HG03066 (cell line): Measurements from ENCODE around the gene ARID1B.

Source experiments
- ATAC-seq: cut with Tn5 transposase; IDR thresholded peaks from one replicate; pipeline ENCODE4 v1.9.1; 2021; ENCODE audit warnings: low read depth; ENCODE audit not compliant: unreplicated experiment

ARID1B gene

DNA sequence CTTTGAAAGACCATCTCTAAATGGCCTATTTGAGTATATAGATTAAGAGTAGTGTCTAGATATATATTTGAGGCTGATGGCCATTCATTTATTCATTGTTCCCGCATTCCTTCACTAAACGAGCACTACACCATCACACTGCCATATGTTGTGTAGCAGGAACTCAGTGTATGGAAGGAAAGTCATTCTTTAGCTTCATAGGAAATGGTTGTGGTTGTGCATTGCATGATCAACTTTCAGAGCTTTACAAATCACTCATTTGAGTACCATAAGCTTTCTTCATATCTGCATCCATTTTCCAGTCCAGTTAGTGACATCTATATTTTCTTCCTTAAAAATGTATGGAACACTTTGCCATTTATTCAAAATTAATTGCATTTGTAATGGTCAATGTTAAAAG lies 97.9 kb downstream of the ARID1B start:
- ATAC-seq: no peak

DNA sequence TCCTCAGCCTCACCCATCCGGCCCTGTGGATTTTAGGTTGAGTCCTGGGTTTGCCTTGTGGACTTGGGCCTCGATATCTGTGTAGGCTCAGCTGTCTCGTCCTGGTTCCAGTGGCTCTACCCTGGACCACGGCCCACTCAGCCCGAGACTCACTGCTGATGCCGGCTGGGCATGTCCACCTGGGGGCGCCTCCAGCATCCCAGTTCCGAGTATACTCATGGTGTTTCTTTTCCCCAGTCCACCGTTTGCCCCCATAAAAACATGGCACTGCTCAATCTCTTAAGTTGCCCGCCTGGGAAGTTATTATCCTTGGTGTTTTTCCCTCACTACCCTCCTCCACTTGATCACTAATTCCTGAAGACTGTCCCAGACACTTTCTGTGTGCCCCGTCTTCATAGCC lies 99.1 kb downstream of the ARID1B start:
- ATAC-seq: no peak

DNA sequence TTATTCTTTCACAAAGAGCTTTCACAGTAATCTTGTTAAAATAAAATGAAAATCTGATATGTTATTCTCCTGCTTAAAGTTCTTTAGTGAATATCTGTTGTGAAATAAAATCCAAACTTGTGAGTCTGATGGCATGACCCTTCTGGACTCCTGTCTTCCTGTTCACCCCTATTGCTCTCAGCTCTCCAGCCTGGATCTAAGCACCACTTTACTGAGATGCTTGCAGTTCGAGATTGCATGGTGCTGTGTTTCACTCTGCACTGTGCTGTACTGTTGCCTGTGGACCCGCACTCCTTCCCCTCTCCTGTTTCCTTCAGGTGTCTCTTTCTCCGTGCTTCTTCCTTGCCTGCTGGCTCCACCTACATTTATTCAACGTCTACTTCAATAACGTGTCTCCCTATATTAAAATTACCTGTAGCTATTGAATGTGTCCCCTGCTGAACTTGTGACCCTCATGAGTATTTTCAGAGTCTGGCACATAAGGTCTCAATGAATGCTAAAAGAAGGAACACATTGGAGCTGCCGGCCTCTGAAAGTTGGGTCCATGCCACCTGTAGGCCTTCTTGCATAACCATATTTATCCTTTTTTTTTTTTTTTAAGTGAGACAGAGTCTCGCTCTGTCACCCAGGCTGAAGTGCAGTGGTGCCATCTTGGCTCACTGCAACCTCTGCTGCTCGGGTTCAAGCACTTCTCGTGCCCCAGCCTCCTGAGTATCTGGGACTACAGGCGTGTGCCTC lies 100.1 kb downstream of the ARID1B start:
- ATAC-seq: no peak

DNA sequence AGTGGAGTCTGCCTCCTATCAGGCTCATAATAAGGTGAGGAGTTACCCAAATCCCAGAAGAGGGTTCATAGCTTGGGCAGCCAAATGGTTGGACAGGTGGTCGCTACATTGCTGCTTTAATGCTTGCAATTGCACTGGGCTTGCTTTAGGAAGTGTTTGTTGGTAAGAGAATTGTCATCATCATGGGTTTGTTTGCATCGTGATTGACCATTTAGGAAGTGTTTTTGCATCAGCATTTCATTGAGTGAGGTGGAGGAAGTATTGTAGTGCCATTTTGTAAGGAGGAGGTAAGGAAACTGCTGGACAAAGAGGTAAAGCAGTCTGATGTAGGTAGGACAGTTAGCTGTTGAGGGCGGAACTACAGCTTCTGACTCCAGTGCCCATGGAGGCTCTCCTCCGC lies 101.5 kb downstream of the ARID1B start:
- ATAC-seq: no peak

DNA sequence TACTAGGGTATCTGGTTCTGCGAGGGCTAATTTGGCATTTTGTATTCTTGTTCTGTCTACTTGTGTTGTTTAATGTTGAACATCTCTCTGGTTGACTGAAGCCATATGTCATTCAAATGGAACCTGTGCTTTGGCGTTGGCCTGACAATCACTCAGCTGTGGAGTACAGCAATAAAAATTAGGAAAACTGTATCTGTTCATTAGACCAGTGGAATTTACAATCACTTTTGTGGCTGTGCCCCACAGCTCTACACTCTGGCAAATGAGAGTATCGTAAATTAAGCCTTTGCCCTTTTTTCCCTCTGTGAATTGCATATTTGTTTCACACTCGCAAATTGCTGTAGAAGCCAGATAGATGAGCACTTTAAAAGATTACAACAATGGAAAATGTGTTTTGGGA lies 102.0 kb downstream of the ARID1B start:
- no peak for ATAC-seq

DNA sequence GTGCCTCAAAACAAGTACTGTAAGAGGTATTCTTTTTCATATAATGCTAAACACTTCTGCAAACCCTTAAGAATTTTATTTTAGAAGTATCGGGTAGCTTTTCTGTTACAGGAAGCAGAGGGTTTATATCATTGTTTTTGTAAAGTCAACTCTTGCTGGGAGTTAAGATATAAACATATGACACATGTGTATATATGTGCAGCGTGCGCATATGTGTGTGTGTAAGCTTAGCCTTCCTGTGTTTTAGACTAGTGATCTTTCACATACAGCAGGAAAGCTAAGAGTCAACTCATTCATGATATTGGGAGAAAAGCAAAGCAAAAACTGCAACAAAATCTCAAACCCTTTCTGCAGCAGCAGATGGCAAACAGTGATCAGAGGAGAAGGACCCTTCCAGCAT lies 102.4 kb downstream of the ARID1B start:
- no peak for ATAC-seq

DNA sequence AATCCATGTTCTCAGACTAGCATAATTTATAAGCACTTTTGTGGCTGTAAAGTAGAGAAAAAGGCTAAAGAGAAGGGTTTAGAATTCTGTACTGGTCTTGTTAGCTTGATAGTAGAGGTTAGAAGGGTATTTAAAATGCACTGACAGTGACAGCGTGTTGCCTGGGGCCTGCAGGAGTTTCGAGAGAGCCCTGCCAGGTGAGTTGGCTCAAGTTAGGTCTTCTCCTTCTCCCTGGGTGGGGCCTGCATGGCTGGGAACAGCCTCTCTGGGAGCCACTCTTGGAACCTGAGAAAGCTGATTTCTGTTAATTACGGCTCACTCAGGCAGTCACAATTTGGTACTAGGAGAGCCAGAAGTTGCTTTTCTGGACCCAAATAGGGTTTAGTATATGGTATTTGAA lies 103.7 kb downstream of the ARID1B start:
- no peak for ATAC-seq

DNA sequence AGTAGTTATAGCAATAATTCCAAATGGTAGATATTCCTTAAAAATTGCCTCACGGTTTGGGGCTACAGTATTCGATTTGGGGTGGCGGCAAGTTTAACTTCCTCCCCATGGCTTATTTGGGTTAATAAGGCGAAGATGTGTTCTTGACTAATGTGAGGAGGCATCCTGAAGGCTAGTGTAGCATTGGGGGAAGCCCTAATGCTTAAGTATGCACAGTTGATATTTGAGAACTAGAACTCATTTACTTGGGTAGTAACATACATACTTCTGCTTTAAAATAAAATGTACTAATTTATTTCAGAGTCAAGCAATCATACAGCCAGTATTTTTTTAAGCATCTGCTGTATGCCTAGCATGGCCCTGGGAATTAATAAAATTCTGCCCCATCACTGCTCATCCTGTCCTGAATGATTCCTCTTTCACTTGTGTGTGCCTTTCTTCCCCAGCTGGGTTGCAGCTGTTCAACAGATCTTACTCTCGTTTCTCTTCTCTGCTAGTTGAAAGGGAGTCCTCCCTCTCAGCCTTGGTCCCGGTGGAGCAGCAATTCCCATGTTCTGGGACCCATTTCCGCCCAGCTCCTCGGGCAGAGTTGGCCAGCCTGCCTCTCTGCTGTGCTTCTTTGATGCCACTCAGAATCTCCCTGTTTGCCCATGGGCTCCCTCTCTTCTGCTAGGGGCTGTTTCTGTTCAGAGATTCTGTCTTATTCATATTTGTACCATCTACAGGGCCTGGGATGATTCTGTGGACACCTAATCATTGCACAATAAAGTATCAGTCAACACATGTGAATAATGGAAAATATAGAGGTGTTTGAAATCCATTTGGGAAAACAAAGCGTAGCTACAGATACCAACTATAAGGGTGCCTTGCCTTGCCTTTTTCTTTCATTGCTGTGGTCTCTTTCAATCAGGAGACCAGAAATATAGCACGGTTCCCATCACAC lies 104.8 kb downstream of the ARID1B start:
- no peak for ATAC-seq

DNA sequence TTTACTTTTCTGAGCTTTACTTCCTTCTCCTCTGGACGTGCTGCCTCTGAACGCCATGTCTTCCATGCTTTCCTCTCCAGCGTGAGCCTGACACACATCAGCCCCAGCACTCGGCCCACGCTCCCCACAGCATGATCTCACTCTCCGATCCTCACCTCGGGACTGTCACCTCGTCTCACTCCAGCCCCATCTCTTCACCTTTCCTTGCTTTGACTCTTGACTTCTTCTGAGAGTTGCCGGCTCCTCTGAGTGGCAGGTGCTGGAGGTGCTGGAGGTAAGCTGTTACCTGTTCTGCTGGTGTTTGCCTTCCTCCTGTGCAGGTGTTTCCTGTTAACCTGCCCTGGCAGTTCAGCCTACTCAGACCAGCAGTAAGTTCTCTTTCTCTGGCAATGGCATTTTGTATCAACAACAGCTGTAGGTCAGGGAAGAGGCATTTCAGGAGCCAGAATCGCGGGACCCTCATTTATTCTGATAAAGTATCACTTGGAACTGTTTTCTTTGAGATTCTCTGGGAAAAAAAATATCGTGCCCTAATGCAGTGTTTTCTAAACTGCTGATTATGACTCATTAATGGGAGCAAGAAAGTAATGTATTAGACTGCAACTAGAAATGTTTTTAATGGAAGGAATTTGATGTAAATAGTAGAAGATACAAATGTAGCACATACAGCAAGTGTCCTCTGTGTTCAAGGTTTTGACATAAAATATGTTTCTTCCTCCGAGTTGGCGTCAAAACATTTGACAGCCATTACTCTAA lies 106.5 kb downstream of the ARID1B start:
- peak; percentile 30 for ATAC-seq

DNA sequence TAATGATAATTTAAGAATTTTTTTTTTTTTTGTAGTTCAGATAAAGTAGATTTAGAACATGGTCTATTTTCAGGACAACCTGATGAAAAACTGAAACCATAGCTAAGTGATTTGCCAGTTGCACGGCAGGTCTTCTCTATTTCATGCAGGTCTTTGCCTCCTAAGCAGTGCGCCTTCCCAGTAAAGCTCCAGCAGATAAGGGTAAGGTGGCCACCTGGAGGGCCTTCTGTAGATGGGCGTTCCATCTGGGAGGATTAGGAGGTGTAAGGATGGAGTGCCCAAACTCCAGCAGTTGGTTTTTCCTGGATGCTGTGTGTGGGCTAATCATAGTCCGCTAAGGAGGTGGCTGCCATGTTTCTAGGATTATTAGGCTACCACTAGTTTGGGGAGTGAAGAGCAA lies 107.1 kb downstream of the ARID1B start:
- no peak for ATAC-seq

DNA sequence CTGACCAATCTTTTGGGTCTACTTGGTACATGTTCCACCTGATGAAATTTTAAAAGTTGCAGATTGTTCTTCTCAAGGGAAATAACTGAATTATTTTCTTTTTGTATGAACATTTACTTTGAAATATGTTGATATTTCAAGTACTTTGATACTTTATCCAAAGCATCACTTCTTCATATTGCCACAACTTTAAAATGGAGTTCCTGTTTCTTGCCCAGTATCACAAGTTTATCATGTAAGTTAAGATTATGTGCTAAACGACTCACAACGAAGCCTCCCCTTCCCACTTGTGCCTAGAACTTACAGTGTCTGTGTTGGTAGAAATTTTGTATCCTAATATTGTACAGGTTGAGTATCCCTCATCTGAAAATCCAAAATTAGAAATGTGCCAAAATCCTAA lies 108.4 kb downstream of the ARID1B start:
- ATAC-seq: no peak

DNA sequence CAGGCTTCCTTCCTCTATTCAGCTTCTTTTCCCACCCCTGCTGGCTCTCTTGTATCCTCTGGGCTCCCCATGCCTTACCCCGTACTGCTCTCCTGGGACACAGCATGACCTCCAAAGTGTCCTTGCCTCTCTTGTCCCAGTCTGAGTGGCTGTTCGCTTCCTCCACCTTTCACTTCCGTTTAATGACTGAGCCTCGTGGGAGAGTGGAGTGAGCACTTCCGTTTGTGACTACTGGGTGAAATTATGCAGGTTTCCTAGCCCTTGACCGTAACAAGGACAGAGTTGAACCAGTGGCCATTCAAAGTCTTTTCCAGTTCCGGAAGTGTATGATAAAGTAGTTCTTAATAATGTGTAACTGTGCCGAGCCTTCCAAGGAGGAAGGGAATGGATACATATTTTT lies 109.2 kb downstream of the ARID1B start:
- peak; percentile 58 for ATAC-seq

DNA sequence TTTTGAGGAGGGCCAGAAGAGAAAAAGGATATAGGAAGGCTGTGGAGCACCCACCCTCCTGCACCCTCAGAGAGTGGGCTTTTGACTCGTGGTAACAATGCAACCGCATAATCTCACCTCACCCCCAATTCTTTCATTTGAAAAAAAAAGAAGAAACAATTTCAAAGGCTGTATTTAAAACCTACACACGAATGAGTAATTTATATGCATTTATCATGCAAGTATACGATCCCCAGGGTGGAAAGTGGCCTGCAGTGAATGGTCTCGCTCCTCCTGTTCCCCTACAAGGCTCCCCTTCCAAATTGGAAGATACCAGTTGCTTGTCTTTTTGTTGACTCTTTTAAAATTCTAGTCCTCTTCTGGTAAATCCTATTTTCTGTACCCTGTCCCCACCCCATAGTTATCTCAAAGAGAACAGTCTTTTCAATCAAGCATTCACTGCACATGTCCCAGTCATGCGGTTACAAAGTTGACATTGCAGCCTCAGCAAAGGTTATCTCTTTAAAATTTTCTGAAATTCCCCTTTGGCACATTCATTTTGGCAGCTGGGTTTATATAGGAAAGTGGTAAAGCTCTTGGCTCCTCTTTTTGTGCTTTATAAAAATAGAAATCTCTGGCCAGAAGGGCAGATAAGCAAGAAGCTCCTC lies 110.6 kb downstream of the ARID1B start:
- no peak for ATAC-seq

DNA sequence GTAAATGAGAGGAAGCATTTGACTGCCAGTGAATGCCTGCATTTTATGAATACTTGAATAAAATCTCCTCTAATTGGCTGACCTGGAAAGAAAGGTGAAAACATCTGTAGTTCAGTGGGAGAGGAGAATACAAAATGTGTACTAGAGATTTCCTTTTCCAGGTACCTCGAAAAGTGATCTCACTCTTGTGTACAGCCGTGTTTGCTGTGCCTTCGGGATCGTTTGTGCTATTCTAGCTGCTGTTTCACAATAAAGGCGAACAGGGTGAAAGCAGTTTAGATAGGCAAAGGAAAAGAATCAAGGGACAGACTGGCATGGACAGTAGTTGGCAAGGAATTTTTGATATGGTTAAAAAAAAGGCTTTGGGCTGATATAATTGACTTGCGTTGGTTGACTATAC lies 112.3 kb downstream of the ARID1B start:
- no peak for ATAC-seq

DNA sequence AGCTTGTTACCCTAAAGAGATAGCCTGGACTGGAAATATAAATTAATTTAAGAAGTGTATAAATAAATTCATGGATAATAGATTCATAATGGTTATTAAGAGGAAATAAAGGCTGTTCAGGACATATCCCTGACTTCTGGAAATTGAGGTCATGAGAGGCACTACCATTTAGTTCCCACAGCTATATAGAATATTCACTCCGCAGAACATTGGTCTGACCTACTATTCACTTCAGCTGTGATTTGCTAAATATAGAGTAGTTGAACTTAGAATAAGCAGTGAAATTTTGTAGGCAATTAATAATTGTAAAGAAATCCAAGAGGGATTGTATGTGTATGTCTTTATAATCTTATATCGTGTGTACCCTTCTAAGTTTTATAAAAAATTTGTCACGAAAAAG lies 112.8 kb downstream of the ARID1B start:
- ATAC-seq: no peak

DNA sequence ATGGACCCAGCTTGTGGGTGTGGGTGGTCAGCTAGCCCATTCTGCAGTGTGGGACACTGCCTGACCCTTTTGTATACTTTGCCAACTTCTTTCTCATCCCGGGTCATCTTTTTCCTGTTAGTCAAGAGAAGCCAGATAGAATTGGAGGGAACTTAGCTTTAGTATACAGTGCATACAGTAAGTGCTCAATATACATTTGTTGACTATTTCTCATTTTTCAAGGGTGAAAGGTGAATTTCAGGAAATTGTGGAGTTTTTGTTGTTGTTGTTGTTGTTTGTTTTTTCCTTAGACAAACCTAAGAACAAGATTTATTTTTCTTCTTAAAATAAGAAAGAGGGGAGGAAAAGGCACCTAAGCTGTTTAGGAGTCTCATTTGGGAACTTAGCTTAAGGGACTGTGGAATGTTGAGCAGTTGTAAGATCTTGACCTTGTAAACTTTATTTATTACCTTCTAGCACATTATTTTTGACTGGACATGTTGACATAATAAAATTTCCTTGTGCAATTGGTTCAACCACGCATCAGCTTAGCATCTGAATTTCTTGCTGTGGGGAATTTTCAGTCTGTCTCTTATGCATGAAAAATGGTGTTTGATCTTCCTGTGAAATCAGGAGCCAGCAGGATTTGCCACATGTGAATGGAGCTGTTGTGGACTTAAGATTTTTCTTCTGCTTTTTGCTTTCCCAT lies 113.6 kb downstream of the ARID1B start:
- no peak for ATAC-seq

DNA sequence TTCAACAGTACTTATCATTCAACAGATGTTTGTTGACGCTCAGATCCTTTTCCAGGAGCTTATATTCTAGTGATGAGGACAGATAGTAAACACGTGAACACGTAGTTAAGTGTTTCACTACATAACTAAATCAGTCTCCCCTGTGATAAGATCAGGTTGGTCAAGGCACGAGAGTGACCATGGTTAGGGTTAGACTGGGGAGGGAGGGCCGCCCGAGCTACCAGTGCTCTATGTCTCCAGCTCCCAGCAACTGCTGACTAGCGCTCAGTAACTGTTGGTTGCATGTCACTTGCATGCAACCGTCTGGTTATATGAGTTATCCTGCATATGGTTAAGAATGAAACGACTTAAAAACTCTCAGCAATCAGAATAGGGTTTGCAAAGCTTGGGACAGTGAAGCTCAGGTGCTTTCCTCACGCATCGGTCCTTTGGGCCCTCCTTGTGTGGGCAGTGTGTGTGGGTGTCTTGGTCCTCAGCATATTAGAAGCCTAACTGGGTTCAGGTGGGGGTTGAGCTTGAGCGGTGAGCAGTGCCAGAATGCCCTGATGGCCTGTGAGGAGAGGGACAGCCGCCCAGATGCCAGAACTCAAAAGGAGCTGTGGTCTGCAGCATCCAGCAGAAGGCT lies 120.8 kb downstream of the ARID1B start:
- no peak for ATAC-seq

DNA sequence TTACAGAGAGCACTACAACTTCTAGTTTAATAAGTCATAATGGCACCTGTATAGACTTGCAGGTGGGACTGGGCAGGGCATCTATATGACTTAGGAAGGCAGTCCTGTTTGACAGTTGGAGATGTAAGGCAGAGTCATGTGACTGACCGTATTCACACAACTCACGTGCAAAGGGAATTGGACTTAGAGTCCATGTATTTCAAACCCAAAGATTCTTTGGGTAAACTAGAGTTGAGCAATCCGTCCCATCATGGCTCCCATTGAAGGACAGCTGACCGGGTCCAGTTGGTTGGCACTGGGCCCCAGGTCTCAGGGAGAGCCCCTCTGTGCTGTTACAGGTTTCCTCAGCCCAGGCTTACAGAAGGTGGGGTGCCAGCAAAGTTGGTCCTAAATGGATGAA lies 121.9 kb downstream of the ARID1B start:
- no peak for ATAC-seq

DNA sequence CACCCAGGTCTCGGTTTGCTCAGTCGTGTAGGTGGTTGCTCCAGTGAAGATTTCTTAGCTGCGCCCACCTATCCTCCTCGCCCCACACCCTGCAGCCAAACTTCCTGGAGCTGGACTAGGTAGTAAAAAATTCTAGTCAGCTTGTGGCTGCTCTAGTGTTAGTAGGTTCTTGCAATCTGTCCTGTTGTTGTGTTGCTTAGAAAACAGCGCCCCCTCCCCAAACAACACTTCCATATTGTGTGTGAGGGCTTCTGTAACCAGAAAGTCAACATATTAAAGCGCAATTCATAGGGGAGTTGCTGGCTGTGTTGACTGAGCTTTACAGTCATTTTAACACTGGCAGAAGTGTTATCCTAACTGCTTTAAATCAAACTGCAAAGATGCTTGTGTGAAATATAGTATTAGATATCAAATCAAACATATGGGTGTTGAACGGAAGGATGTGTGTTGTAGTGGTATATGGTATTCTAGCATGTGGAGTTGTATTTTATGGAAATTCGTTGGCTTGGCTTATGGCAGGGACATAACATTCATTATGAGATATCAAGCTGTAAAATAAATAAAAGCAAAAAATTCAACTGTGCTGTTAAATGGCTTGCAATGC lies 122.5 kb downstream of the ARID1B start:
- ATAC-seq: no peak
